Measurements from ENCODE around the gene FUT8. TPM values are rescaled to one million over a fixed set of nuclear protein-coding genes. Genes with fewer than 3 reads are reported as not detected.

FUT8 gene
- total and polyA plus RNA-seq, 2 donors (not counting 1 experiment from before 2014, with no cell fraction given): 13.2 to 91.8 TPM

GRCh38 chr14:65606460-65606859 lies 193.9 kb downstream of the FUT8 start:
- H3K9ac ChIP-seq (ENCODE audit: low read length): no peak overlapping the region
- Mint-ChIP-seq H3K27ac (no peak overlapping the region), H3K9me3 (ENCODE audit: insufficient read depth) (no peaks in the 10 kb centered on the region), H3K4me1 (peaks cover 9% of the 10 kb centered on the region), H3K27me3 (no peaks in the 10 kb centered on the region), H3K4me3 (no peak overlapping the region)
- no peak overlapping the region for H3K4me3 ChIP-seq (ENCODE audit: control extremely low read depth in 1 of 5, extremely low read depth in 1 of 5, insufficient read depth in 1 of 5, low read depth in 2 of 5, low read length in 4 of 5)
- TF ChIP-seq, protein P1, sequence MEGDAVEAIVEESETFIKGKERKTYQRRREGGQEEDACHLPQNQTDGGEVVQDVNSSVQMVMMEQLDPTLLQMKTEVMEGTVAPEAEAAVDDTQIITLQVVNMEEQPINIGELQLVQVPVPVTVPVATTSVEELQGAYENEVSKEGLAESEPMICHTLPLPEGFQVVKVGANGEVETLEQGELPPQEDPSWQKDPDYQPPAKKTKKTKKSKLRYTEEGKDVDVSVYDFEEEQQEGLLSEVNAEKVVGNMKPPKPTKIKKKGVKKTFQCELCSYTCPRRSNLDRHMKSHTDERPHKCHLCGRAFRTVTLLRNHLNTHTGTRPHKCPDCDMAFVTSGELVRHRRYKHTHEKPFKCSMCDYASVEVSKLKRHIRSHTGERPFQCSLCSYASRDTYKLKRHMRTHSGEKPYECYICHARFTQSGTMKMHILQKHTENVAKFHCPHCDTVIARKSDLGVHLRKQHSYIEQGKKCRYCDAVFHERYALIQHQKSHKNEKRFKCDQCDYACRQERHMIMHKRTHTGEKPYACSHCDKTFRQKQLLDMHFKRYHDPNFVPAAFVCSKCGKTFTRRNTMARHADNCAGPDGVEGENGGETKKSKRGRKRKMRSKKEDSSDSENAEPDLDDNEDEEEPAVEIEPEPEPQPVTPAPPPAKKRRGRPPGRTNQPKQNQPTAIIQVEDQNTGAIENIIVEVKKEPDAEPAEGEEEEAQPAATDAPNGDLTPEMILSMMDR (IDR thresholded peaks at IDR 0.05): no peak
- TF ChIP-seq EZH2 (IDR thresholded peaks at IDR 0.05; ENCODE audit: borderline replicate concordance, insufficient read depth, low read depth, low read length, poor library complexity, severe bottlenecking): no peak
- peaks cover under 1% of the 10 kb centered on the region for H4K20me1 ChIP-seq (ENCODE audit: control insufficient read depth, insufficient read depth, low read length, poor library complexity, severe bottlenecking)
- peaks cover 52% of the 10 kb centered on the region for H3K79me2 ChIP-seq (ENCODE audit: control insufficient read depth, insufficient read depth, low read length)
- H3K27ac ChIP-seq (ENCODE audit: low read length in 2 of 2): no peak overlapping the region
- H2AFZ ChIP-seq (ENCODE audit: insufficient read depth, low read depth, low read length, poor library complexity, severe bottlenecking): no peak overlapping the region
- H3K27me3 ChIP-seq (replicated peaks in 1 of 4; ENCODE audit: control extremely low read depth in 1 of 4, control insufficient read depth in 3 of 4, insufficient read depth in 4 of 4, low read length in 3 of 4): no peaks in the 10 kb centered on the region
- H3K4me1 ChIP-seq (ENCODE audit: control insufficient read depth in 2 of 2, insufficient read depth in 2 of 2, low read length in 2 of 2): peaks cover 11 to 18% of the 10 kb centered on the region in 2 donors
- POLR2A ChIA-PET: no interaction called here
- H3K36me3 ChIP-seq (replicated peaks in 1 of 2; ENCODE audit: control extremely low read depth in 1 of 2, control insufficient read depth in 1 of 2, extremely low read depth in 1 of 2, insufficient read depth in 2 of 2, low read length in 1 of 2): no peaks in the 10 kb centered on the region
- DNase-seq: no peak
- CTCF ChIA-PET: interaction anchor here (1.5 kb wide), 1 partner anchor 191 kb away, joined by 7 read pairs; no protein-coding TSS in a partner anchor
- H3K4me2 ChIP-seq (replicated peaks; ENCODE audit: low read depth, low read length, poor library complexity, severe bottlenecking): no peak overlapping the region
- no peak for ATAC-seq (ENCODE audit: low read depth)
- H3K9me3 ChIP-seq (ENCODE audit: control extremely low read depth in 1 of 3, control insufficient read depth in 2 of 3, insufficient read depth in 1 of 3, low read length in 2 of 3): no peaks in the 10 kb centered on the region
- intact Hi-C loops (cut with micrococcal nuclease): loop anchor here (10.0 kb wide), 1 partner anchor 622 kb away; the partner anchor contains the start of gene FNTB

- CTCF ChIA-PET: no interaction called here
- Mint-ChIP-seq H3K27ac (no peak overlapping the region), H3K9me3 (ENCODE audit: insufficient read depth) (no peaks in the 10 kb centered on the region), H3K4me1 (peaks cover 8% of the 10 kb centered on the region), H3K4me3 (no peak overlapping the region), H3K27me3 (no peaks in the 10 kb centered on the region)
- DNase-seq (no peak), ATAC-seq (ENCODE audit: low read depth) (no peak)
- Histone ChIP-seq H3K79me2 (ENCODE audit: control insufficient read depth, insufficient read depth, low read length) (peaks cover 34% of the 10 kb centered on the region), H2AFZ (ENCODE audit: insufficient read depth, low read depth, low read length, poor library complexity, severe bottlenecking) (no peak overlapping the region), H3K27ac (ENCODE audit: low read length in 2 of 2) (no peak overlapping the region), H3K9me3 (ENCODE audit: control extremely low read depth in 1 of 3, control insufficient read depth in 2 of 3, insufficient read depth in 1 of 3, low read length in 2 of 3) (no peaks in the 10 kb centered on the region), H3K4me2 (replicated peaks; ENCODE audit: low read depth, low read length, poor library complexity, severe bottlenecking) (no peak overlapping the region), H3K36me3 (replicated peaks in 1 of 2; ENCODE audit: control extremely low read depth in 1 of 2, control insufficient read depth in 1 of 2, extremely low read depth in 1 of 2, insufficient read depth in 2 of 2, low read length in 1 of 2) (peaks cover 0 to 14% of the 10 kb centered on the region in 2 experiments), H4K20me1 (ENCODE audit: control insufficient read depth, insufficient read depth, low read length, poor library complexity, severe bottlenecking) (peaks cover 13% of the 10 kb centered on the region), H3K9ac (ENCODE audit: low read length) (no peak overlapping the region), H3K4me1 (ENCODE audit: control insufficient read depth in 2 of 2, insufficient read depth in 2 of 2, low read length in 2 of 2) (no peaks in the 10 kb centered on the region), H3K4me3 (ENCODE audit: control extremely low read depth in 1 of 5, extremely low read depth in 1 of 5, insufficient read depth in 1 of 5, low read depth in 2 of 5, low read length in 4 of 5) (no peak overlapping the region), H3K27me3 (replicated peaks in 1 of 4; ENCODE audit: control extremely low read depth in 1 of 4, control insufficient read depth in 3 of 4, insufficient read depth in 4 of 4, low read length in 3 of 4) (no peaks in the 10 kb centered on the region)
- TF ChIP-seq, protein P1 (IDR thresholded peaks at IDR 0.05): no peak
- TF ChIP-seq EZH2 (IDR thresholded peaks at IDR 0.05; ENCODE audit: borderline replicate concordance, insufficient read depth, low read depth, low read length, poor library complexity, severe bottlenecking): no peak
- WGBS (ENCODE audit: insufficient coverage): no CpG with 5 or more reads among the region's 3 CpGs
- intact Hi-C loops (cut with micrococcal nuclease): no loop called here
- POLR2A ChIA-PET: no interaction called here
Observed at GRCh38 chr14:65613131-65613650, 200.7 kb downstream of the FUT8 start.
